Coronary artery (tissue), 2 donors: ENCODE results near the gene MYEOV.

Experiments
- DNase-seq: peaks from one replicate; pipeline ENCODE4 v3.0.0-alpha.2; 2017; ENCODE audit warnings: low spot score
- H3K27ac ChIP-seq, 2 donors: fragments of 200-600 bp; sonication (generic); one replicate each; pipeline ENCODE4 v1.5.1; 2016 to 2019
- H3K4me3 ChIP-seq: fragments of 200-600 bp; sonication (generic); 2 replicates; pipeline ENCODE4 v1.5.1; 2016; ENCODE audit warnings: mild to moderate bottlenecking, moderate library complexity
- CTCF ChIP-seq: fragments of 200-600 bp; sonication (generic); IDR thresholded peaks from one replicate; pipeline ENCODE4 v1.5.1; 2019; ENCODE audit warnings: antibody characterized with exemption

Gene MYEOV

GRCh38 chr11:69260622-69261021 lies 33.3 kb upstream of the MYEOV start:
- DNase-seq: no peak

GRCh38 chr11:69261116-69261515 lies 32.8 kb upstream of the MYEOV start:
- no peak overlapping the region for H3K27ac ChIP-seq
- no peak for TF ChIP-seq CTCF
- DNase-seq: no peak

More at GRCh38 chr11:69260622-69261021, 33.3 kb upstream of the MYEOV start:
- no peak for TF ChIP-seq CTCF
- no peak overlapping the region for H3K4me3 ChIP-seq
- H3K27ac ChIP-seq: no peak overlapping the region

GRCh38 chr11:69262918-69263735 lies 30.8 kb upstream of the MYEOV start:
- Histone ChIP-seq H3K27ac (no peak overlapping the region), H3K4me3 (no peak overlapping the region)
- no peak for DNase-seq
- no peak for TF ChIP-seq CTCF

More at GRCh38 chr11:69261116-69261515, 32.8 kb upstream of the MYEOV start:
- H3K4me3 ChIP-seq: no peak overlapping the region

GRCh38 chr11:69263736-69264052 lies 30.3 kb upstream of the MYEOV start:
- no peak for TF ChIP-seq CTCF
- Histone ChIP-seq H3K27ac (no peak overlapping the region), H3K4me3 (no peak overlapping the region)
- no peak for DNase-seq

GRCh38 chr11:69264486-69264885 lies 29.5 kb upstream of the MYEOV start:
- no peak overlapping the region for H3K4me3 ChIP-seq
- H3K27ac ChIP-seq: no peak overlapping the region
- no peak for DNase-seq
- no peak for TF ChIP-seq CTCF

GRCh38 chr11:69265210-69265609 lies 28.7 kb upstream of the MYEOV start:
- no peak for TF ChIP-seq CTCF
- DNase-seq: no peak
- no peak overlapping the region for H3K4me3 ChIP-seq
- no peak overlapping the region for H3K27ac ChIP-seq

- H3K4me3 ChIP-seq: no peak overlapping the region
- no peak overlapping the region for H3K27ac ChIP-seq
- no peak for DNase-seq
- TF ChIP-seq CTCF: no peak
These were observed 27.9 kb upstream of the MYEOV start for GRCh38 chr11:69265911-69266510.
